Aorta (tissue), 5 donors: ENCODE measurements around the gene SLC9A3. TPM values are rescaled to one million over a fixed set of nuclear protein-coding genes. Genes with fewer than 3 reads are reported as not detected.

Experiments
- ATAC-seq: fragments of 200-7000 bp; cut with Tn5 transposase; one replicate; pipeline ENCODE4 v1.9.1; 2022; ENCODE audit warnings: moderate library complexity; ENCODE audit not compliant: low FRiP score
- DNase-seq, 2 donors: peaks; one replicate each; pipeline ENCODE4 v3.0.0-alpha.2; 2020
- H3K27ac ChIP-seq, 2 donors: one replicate each; pipeline ENCODE4 v1.5.1; 2013; ENCODE audit warnings: low read length in 2 of 2, mild to moderate bottlenecking in 2 of 2, moderate library complexity in 2 of 2, control low read depth in 1 of 2, inconsistent platforms in 1 of 2, low read depth in 1 of 2
- H3K27me3 ChIP-seq, 2 donors: one replicate each; pipeline ENCODE4 v1.6.1; 2013; ENCODE audit warnings: control low read depth in 1 of 2, low read length in 1 of 2, mild to moderate bottlenecking in 1 of 2, moderate library complexity in 1 of 2; ENCODE audit not compliant: insufficient read depth in 2 of 2, control insufficient read depth in 1 of 2
- H3K36me3 ChIP-seq, 2 donors: one replicate each; pipeline ENCODE4 v1.6.1; 2013; ENCODE audit warnings: control low read depth in 1 of 2, low read length in 1 of 2, mild to moderate bottlenecking in 1 of 2; ENCODE audit not compliant: insufficient read depth in 2 of 2, control insufficient read depth in 1 of 2
- H3K4me1 ChIP-seq, 2 donors: one replicate each; pipeline ENCODE4 v1.6.1; 2013; ENCODE audit warnings: low read length in 2 of 2, control low read depth in 1 of 2, mild to moderate bottlenecking in 1 of 2, moderate library complexity in 1 of 2; ENCODE audit not compliant: insufficient read depth in 2 of 2, control insufficient read depth in 1 of 2
- H3K4me3 ChIP-seq, 2 donors: one replicate each; pipeline ENCODE4 v1.5.1; 2013; ENCODE audit warnings: low read length in 2 of 2, control low read depth in 1 of 2, mild to moderate bottlenecking in 1 of 2
- H3K9me3 ChIP-seq: one replicate; pipeline ENCODE4 v1.6.1; 2013; ENCODE audit warnings: mild to moderate bottlenecking, low read length; ENCODE audit not compliant: control insufficient read depth
- WGBS, 2 donors: extraction: QIAGEN DNeasy Blood & Tissue Kit; methylation state at CpG; one replicate each; pipeline ENCODE4 v1.1.7; 2013; 5-methylcytosine and 5-hydroxymethylcytosine counted together
- intact Hi-C, 2 donors: fragments of 100-400 bp; cut with DNase I; formaldehyde crosslinking; loops; one replicate each; pipeline versions ENCODE4 v1.14.2 to v1.15.0; 2022
- polyA plus RNA-seq, 2 donors: library from polyadenylated mRNA; stranded (reverse); fragments of 200-250 nt; gene quantifications; one replicate each; pipeline ENCODE4 v1.2.3, GENCODE V29; 2013
- total RNA-seq, 2 donors: library from RNA; stranded (reverse); fragmentation: NEBNext Ultra II Directional; extraction: Animal tissue kit (Norgen Biotek cat#: 25700); gene quantifications; one replicate each; pipeline ENCODE4 v1.2.1, GENCODE V29; 2021
- donor health status: healthy with polysubstance abuse.
- donor health status: Bipolar disorder and iron deficiency.
- donor health status: DM: no; HTN: no; CAD: no.
- donor health status: DM: no; HTN: no; CAD: no.
- donor health status: DM: yes; HTN: yes; CAD: no.

The SLC9A3 gene
- total and polyA plus RNA-seq, 4 donors, result 0.59 to 4.3 (median 0.95) TPM

DNA sequence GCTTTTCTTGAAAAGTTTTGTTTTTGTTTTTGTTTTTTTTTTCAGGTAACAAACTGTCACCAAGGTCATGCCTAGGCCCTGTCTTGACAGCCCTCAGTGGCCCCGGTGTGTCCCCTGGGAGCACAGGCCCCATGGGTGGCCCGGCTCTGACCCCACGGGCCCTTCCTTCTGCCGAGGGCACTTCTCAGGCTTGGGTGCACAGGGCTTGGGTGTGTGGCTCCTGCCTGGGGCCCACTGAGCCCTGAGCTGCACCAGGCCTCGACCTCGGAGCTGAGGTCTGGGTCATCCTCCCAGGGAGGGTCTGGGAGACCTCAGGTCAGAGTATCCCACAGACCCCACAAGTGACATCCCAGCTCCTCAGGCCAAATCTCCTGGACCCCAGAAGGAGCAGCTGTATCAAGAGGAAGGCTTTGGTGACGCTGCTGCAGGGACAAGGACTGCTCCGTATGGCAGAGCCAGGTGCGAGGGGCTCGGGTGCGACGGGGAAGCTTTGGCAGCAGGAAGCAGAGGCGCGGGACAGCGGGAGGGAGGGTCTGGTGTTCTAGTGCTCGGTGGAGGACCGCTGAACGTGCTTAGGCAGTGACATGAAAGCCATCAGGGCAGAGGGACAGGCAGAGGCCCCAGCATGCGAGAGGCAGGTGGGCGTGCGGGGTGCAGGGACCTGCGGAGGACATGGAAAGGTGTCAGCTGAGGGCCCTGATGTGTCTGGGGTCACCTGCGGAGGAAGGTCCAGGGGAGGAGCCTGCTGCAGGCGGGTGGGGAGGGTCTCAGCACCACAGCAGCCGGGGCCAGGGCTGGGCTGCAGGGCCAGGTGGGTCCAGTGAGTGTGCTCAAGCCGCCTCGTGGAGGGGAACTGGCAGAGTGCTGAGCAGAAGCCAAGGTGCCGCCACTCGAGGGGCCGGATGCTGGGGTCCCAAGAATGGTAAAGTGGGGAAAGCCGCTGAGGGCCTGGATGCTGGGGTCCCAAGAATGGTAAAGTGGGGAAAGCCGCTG lies 18.4 kb upstream of the SLC9A3 start:
- 84 to 87% methylated on average over 32 of the region's 32 CpGs for WGBS, 2 donors
- no peak for ATAC-seq
- intact Hi-C loops, result no loop called here
- Histone ChIP-seq H3K4me1 (no peaks in the 10 kb centered on the region), H3K4me3 (no peak overlapping the region), H3K9me3 (no peaks in the 10 kb centered on the region), H3K27ac (no peak overlapping the region), H3K27me3 (no peaks in the 10 kb centered on the region), H3K36me3 (no peaks in the 10 kb centered on the region)
- DNase-seq, result peak; percentile 33 to 68

- no peaks in the 10 kb centered on the region for H3K4me1 ChIP-seq
- intact Hi-C loops, result no loop called here
- no peaks in the 10 kb centered on the region for H3K27me3 ChIP-seq
- no peaks in the 10 kb centered on the region for H3K36me3 ChIP-seq
- DNase-seq, result peak; percentile 36 to 40
- H3K9me3 ChIP-seq, result no peaks in the 10 kb centered on the region
- ATAC-seq, result no peak
- no peak overlapping the region for H3K4me3 ChIP-seq
- H3K27ac ChIP-seq, result no peak overlapping the region
- 67 to 71% methylated on average over 24 of the region's 24 CpGs for WGBS, 2 donors
These were observed 17.5 kb upstream of the SLC9A3 start for GRCh38 chr5:541539-542318.

DNA sequence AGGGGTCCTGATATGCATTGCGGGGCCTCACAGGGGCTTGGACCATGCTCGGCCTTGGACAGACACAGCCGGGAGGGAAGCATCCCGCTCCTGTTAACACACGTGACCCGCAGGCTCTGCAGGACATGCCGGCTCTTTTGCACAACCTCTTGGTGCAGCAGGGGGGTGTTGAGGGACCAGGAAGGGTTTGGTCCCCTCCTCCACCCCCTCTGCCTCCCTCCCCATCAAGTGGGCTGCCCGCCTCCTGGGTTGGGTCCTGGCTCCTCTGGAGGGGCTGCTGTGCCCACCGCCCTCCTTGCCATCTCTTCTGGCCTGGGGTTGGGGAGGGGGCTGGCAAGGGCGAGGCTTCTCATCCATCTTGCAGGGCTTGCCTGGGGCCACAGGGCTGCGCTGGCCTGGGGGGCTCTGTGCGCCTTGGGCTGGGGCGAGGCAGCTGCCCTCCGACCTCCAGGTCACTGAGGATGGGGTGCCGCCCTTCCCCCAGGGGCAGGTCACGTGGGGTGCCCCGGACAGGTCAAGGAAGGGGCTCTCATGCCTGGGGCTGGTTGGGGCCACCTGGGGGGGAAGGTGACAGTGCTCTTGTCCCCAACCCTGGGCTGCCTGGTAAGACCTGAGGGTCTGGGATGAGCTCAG lies 16.8 kb upstream of the SLC9A3 start:
- H3K9me3 ChIP-seq, result no peaks in the 10 kb centered on the region

GRCh38 chr5:540071-540905 lies 16.0 kb upstream of the SLC9A3 start:
- Histone ChIP-seq H3K27me3 (no peaks in the 10 kb centered on the region), H3K36me3 (no peaks in the 10 kb centered on the region), H3K4me1 (no peaks in the 10 kb centered on the region), H3K27ac (no peak overlapping the region), H3K4me3 (no peak overlapping the region), H3K9me3 (no peaks in the 10 kb centered on the region)
- intact Hi-C loops, result no loop called here
- ATAC-seq (no peak), DNase-seq (peak; percentile 26 to 51)
- 54 to 57% methylated on average over 23 of the region's 23 CpGs for WGBS, 2 donors

More for the DNA sequence above, 16.8 kb upstream of the SLC9A3 start:
- no peaks in the 10 kb centered on the region for H3K4me1 ChIP-seq
- WGBS, 2 donors, result 71 to 81% methylated on average over 17 of the region's 17 CpGs
- ATAC-seq, result no peak
- H3K36me3 ChIP-seq, result no peaks in the 10 kb centered on the region
- H3K27me3 ChIP-seq, result no peaks in the 10 kb centered on the region
- intact Hi-C loops, result no loop called here
- H3K27ac ChIP-seq, result no peak overlapping the region
- peak; percentile 38 to 46 for DNase-seq
- H3K4me3 ChIP-seq, result no peak overlapping the region

GRCh38 chr5:539469-540070 lies 15.3 kb upstream of the SLC9A3 start:
- DNase-seq (peak in 1 of 2 donors; percentile 40), ATAC-seq (no peak)
- 37 to 46% methylated on average over 25 of the region's 25 CpGs for WGBS, 2 donors
- H3K4me3 ChIP-seq, result no peak overlapping the region
- H3K27ac ChIP-seq, result no peak overlapping the region
- H3K36me3 ChIP-seq, result no peaks in the 10 kb centered on the region
- intact Hi-C loops, result no loop called here
- no peaks in the 10 kb centered on the region for H3K4me1 ChIP-seq
- no peaks in the 10 kb centered on the region for H3K9me3 ChIP-seq
- no peaks in the 10 kb centered on the region for H3K27me3 ChIP-seq

DNA sequence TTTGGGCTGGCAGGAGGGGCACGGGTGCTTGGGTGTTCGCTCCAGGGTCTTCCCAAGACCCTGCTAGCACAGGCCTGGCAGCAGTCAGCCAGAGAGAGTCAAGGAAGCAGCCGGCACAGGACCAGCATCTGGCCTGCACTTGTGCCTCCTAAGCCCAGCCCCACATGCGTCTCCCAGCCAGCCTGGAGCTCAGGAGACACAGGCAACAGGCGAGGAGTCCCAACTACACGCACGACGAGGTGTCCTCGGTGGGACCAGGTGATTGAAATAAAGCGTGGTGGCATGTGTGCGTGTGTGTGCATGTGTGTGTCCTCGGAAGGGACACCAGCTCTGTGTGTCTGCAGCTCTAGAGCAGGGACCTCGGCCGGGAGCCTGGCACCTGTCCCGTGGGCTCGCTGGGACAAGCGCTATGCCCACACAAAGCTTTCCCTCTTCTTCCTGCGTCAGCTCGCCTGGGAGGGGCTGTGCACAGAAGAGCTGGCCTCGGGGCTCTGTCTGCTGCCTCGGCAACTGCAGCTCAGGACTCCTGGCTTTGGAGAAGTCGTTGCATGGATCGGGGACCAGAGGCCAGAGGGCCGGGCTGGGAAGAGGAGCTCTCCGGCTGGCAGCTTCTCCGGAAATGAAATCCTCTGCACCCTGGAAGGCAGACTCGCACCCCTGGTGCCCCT lies 14.7 kb upstream of the SLC9A3 start:
- Histone ChIP-seq H3K36me3 (no peaks in the 10 kb centered on the region), H3K27me3 (no peaks in the 10 kb centered on the region), H3K27ac (no peak overlapping the region), H3K9me3 (no peaks in the 10 kb centered on the region), H3K4me3 (no peak overlapping the region), H3K4me1 (no peaks in the 10 kb centered on the region)
- ATAC-seq, result no peak
- 63 to 68% methylated on average over 27 of the region's 27 CpGs for WGBS, 2 donors
- peak; percentile 42 to 69 for DNase-seq
- intact Hi-C loops, result no loop called here

DNA sequence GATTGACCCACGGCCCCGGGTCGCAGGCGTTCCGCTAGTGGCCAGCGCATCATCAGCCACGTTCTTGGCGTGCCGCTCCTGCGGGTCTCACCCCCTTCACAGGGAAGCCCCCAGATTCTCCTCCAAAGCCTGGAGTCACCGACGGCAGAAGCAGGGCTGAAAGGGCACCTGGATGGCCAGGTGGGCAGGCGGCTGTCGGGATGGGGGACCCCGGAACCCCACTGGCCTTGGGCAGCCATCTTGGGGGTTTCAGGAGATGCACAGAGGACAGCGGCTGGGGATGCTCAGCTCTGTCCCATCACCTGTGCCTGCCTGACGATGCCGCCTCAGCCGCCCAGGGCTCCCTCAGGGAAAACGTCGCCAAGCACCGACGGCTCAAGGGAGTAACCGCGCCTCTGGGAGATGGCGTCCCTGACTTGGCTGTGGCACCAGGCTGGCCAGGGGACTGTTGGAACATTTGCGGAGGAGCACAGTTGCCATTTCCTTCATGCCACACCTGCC lies 14.1 kb upstream of the SLC9A3 start:
- intact Hi-C loops, result no loop called here
- H3K4me3 ChIP-seq, result no peak overlapping the region
- no peaks in the 10 kb centered on the region for H3K9me3 ChIP-seq
- DNase-seq (peak; percentile 28 to 70), ATAC-seq (peak; percentile 36)
- H3K27me3 ChIP-seq, result no peaks in the 10 kb centered on the region
- H3K36me3 ChIP-seq, result no peaks in the 10 kb centered on the region
- H3K4me1 ChIP-seq, result no peaks in the 10 kb centered on the region
- H3K27ac ChIP-seq, result no peak overlapping the region
- WGBS, 2 donors, result 90 to 94% methylated on average over 27 of the region's 27 CpGs
